ENCODE measurements around the gene TOMM70. TPM values are rescaled to one million over a fixed set of nuclear protein-coding genes. Genes with fewer than 3 reads are reported as not detected.

TOMM70 gene
- total RNA-seq, 1 donor from 2014 or later: 26.8 TPM

DNA sequence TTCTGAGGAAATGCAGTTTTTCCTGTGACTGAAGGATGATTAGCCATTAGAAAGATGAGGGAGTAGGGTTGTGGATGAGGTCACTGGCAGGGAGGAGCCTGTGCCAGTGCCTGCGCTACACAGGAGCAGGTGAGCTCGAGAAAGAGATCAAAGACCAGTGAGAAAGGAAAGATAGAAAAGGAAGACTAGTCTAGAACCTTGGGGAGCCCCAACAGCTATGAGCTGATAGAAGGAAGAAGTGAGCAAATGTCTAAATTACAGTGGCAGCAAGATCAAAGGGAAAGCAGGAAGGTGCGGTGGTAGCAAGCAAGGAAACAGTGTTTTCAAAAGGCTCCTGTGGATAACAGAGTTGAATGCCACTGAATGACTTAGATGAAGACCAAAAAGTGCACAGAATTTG is 40.0 kb upstream of the TOMM70 start:
- no peak for DNase-seq (ENCODE audit: extremely low spot score in 2 of 2)
- H3K9me3 ChIP-seq: no peaks in the 10 kb centered on the region
- intact Hi-C loops (cut with DNase I): no loop called here
- no peak for TF ChIP-seq POLR2A (IDR thresholded peaks at IDR 0.05)
- TF ChIP-seq, protein P1, sequence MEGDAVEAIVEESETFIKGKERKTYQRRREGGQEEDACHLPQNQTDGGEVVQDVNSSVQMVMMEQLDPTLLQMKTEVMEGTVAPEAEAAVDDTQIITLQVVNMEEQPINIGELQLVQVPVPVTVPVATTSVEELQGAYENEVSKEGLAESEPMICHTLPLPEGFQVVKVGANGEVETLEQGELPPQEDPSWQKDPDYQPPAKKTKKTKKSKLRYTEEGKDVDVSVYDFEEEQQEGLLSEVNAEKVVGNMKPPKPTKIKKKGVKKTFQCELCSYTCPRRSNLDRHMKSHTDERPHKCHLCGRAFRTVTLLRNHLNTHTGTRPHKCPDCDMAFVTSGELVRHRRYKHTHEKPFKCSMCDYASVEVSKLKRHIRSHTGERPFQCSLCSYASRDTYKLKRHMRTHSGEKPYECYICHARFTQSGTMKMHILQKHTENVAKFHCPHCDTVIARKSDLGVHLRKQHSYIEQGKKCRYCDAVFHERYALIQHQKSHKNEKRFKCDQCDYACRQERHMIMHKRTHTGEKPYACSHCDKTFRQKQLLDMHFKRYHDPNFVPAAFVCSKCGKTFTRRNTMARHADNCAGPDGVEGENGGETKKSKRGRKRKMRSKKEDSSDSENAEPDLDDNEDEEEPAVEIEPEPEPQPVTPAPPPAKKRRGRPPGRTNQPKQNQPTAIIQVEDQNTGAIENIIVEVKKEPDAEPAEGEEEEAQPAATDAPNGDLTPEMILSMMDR (IDR thresholded peaks at IDR 0.05): no peak
- no peak for TF ChIP-seq POLR2AphosphoS5 (IDR thresholded peaks at IDR 0.05; ENCODE audit: insufficient read depth in 1 of 2, low read depth in 1 of 2)
- H3K36me3 ChIP-seq: no peaks in the 10 kb centered on the region
- no peaks in the 10 kb centered on the region for H3K27me3 ChIP-seq
- no peaks in the 10 kb centered on the region for H3K4me1 ChIP-seq
- H3K4me3 ChIP-seq: no peak overlapping the region
- no peak overlapping the region for H3K27ac ChIP-seq

DNA sequence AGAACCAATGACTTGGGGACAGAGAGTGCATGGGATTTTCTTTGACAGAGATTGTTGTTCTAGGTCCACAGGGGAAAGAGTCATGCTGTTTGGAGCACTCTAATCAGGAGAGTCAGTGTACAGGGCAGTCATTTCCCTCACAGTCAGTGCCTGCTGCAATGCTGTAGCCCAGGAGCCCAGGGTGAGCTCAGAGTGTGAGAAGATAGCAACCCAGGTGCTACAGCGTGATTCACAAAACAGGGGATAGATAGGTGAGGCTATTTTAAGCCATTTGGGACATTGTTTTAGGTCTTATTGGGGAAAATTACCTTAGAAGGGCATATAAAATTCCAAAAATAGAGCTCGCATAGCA is 37.7 kb upstream of the TOMM70 start:
- H3K9me3 ChIP-seq: no peaks in the 10 kb centered on the region
- intact Hi-C loops (cut with DNase I): no loop called here
- H3K27ac ChIP-seq: no peak overlapping the region
- DNase-seq (ENCODE audit: extremely low spot score in 2 of 2): no peak
- H3K4me3 ChIP-seq: no peak overlapping the region
- no peaks in the 10 kb centered on the region for H3K4me1 ChIP-seq
- H3K36me3 ChIP-seq: no peaks in the 10 kb centered on the region
- TF ChIP-seq POLR2A (IDR thresholded peaks at IDR 0.05) (no peak), POLR2AphosphoS5 (IDR thresholded peaks at IDR 0.05; ENCODE audit: insufficient read depth in 1 of 2, low read depth in 1 of 2) (no peak)
- TF ChIP-seq, protein P1 (IDR thresholded peaks at IDR 0.05): no peak
- no peaks in the 10 kb centered on the region for H3K27me3 ChIP-seq

DNA sequence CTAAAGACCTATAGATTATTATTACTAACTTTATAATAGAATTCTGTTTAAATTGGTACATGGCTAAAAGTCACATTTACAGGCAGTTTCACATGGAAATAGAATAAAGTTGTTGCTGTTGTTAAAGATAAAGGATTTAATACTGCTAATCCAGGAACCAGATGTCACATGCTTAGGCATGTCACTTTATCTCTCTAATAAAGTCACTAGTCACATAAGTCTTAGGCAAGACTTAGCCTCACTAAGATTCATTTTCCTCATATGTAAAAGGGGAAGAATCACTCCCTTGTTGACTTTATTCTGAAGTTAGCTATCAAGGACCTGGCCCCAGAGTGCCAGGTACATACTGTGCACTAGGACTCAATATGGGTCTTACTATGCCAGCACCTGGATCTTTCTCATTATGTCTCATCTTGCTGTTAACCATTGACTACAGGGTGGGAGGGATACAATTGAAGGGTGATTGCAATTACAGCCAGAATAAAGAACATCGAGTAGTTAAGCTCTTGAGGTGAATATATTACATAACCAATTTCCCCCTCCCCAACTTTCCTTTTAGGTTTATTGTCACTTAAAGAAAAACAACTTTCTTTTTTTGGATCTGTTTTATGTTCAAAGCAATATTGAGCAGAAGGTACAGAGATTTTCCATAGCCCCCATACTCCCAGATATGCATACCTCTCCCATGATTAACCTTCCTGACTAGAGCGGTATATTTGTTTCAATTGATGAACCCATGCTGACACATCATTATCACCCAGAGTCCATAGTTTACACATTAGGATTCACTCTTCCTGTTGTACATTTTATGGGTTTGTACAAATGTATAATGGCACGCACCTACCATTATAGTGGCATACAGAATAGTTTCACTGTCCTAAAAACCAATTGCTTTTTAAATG is 37.1 kb upstream of the TOMM70 start:
- TF ChIP-seq, protein P1 (IDR thresholded peaks at IDR 0.05): no peak
- no peak for TF ChIP-seq POLR2AphosphoS5 (IDR thresholded peaks at IDR 0.05; ENCODE audit: insufficient read depth in 1 of 2, low read depth in 1 of 2)
- TF ChIP-seq POLR2A (IDR thresholded peaks at IDR 0.05): no peak
- H3K4me3 ChIP-seq: no peak overlapping the region
- DNase-seq (ENCODE audit: extremely low spot score in 2 of 2): no peak
- no peaks in the 10 kb centered on the region for H3K9me3 ChIP-seq
- H3K27me3 ChIP-seq: no peaks in the 10 kb centered on the region
- H3K27ac ChIP-seq: no peak overlapping the region
- H3K36me3 ChIP-seq: no peaks in the 10 kb centered on the region
- intact Hi-C loops (cut with DNase I): no loop called here
- H3K4me1 ChIP-seq: no peaks in the 10 kb centered on the region

DNA sequence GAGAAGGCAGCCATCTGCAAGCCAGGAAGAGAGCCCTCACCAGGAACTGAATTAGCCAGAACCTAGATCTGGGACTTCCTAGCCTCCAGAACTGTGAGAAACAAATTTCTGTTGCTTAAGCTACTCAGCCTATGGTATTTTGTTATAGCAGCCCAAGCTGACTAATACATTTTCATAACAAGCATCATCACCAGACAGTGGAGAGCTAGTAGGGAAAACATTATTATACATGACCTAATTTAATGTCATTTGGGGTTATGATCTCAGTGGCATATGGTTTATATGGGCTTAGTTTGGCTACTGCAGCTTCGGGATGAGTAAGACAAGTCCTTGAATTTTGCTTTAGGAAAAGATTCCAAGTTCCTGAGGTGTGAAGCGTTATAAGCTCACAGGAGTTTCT is 36.1 kb upstream of the TOMM70 start:
- TF ChIP-seq, protein P1 (IDR thresholded peaks at IDR 0.05): no peak
- TF ChIP-seq POLR2A (IDR thresholded peaks at IDR 0.05) (no peak), POLR2AphosphoS5 (IDR thresholded peaks at IDR 0.05; ENCODE audit: insufficient read depth in 1 of 2, low read depth in 1 of 2) (no peak)

GRCh38 chr3:100429187-100429716 is 28.4 kb upstream of the TOMM70 start:
- intact Hi-C loops (cut with DNase I): no loop called here
- DNase-seq (ENCODE audit: extremely low spot score in 2 of 2): no peak
- H3K27me3 ChIP-seq: no peaks in the 10 kb centered on the region
- no peaks in the 10 kb centered on the region for H3K36me3 ChIP-seq
- H3K9me3 ChIP-seq: no peaks in the 10 kb centered on the region
- no peak overlapping the region for H3K27ac ChIP-seq
- H3K4me3 ChIP-seq: no peak overlapping the region
- no peak for TF ChIP-seq POLR2A (IDR thresholded peaks at IDR 0.05)
- TF ChIP-seq, protein P1 (IDR thresholded peaks at IDR 0.05): no peak
- TF ChIP-seq POLR2AphosphoS5 (IDR thresholded peaks at IDR 0.05; ENCODE audit: insufficient read depth in 1 of 2, low read depth in 1 of 2): no peak
- H3K4me1 ChIP-seq: no peaks in the 10 kb centered on the region

More for the DNA sequence above, 36.1 kb upstream of the TOMM70 start:
- no peaks in the 10 kb centered on the region for H3K9me3 ChIP-seq
- H3K27me3 ChIP-seq: no peaks in the 10 kb centered on the region
- H3K4me1 ChIP-seq: no peaks in the 10 kb centered on the region
- intact Hi-C loops (cut with DNase I): no loop called here
- H3K27ac ChIP-seq: no peak overlapping the region
- no peak overlapping the region for H3K4me3 ChIP-seq
- no peak for DNase-seq (ENCODE audit: extremely low spot score in 2 of 2)
- H3K36me3 ChIP-seq: no peaks in the 10 kb centered on the region
